Panc1 (cell line): Measurements from ENCODE around the gene SLC23A3. TPM values are rescaled to one million over a fixed set of nuclear protein-coding genes. Genes with fewer than 3 reads are reported as not detected.

ENCODE experiments used
- ATAC-seq: fragments of 200-7000 bp; cut with Tn5 transposase; 2 replicates; pipeline ENCODE4 v1.9.1; 2020; ENCODE audit warnings: mild to moderate bottlenecking, moderate library complexity
- BruUV-seq: library from RNA; stranded (reverse); fragments of 400-500 nt; replicated peaks from 2 replicates; lab custom pipeline; 2021; lab: Mats Ljungman, UMichigan
- CTCF ChIA-PET: fragments of 300-600 bp; sonication (Branson Sonifier 250); formaldehyde crosslinking; loops from one replicate; lab custom pipeline; 2022; ENCODE audit warnings: antibody characterized with exemption; lab: Charles Lee
- POLR2A ChIA-PET: fragments of 300-600 bp; sonication (Branson Sonifier 250); formaldehyde crosslinking; loops from one replicate; lab custom pipeline; 2022; ENCODE audit warnings: antibody characterized with exemption; lab: Charles Lee
- DNase-seq: peaks from one replicate; pipeline ENCODE4 v3.0.0-alpha.2; 2010; ENCODE audit warnings: low read depth, low spot score
- H3K27ac ChIP-seq: 2 replicates; pipeline ENCODE4 v1.5.1; 2011; ENCODE audit warnings: mild to moderate bottlenecking, low read length, inconsistent platforms
- H3K27me3 ChIP-seq: fragments of 200-500 bp; sonication (Bioruptor generic); 2 replicates; pipeline ENCODE4 v1.6.0; 2014; ENCODE audit warnings: low read length, inconsistent platforms; ENCODE audit not compliant: control insufficient read depth, insufficient read depth
- H3K36me3 ChIP-seq: fragments of 200-500 bp; sonication (Bioruptor generic); 2 replicates; pipeline ENCODE4 v1.5.1; 2014; ENCODE audit warnings: inconsistent platforms, mild to moderate bottlenecking, low read length, moderate library complexity; ENCODE audit not compliant: control insufficient read depth, insufficient read depth
- H3K4me1 ChIP-seq: 2 replicates; pipeline ENCODE4 v1.5.1; 2011; ENCODE audit warnings: inconsistent platforms, mild to moderate bottlenecking, low read length, moderate library complexity; ENCODE audit not compliant: control insufficient read depth, insufficient read depth
- H3K4me3 ChIP-seq, 2 experiments: 2 replicates each; pipeline ENCODE4 v1.5.1; 2011 to 2012; ENCODE audit warnings: low read depth in 2 of 2, low read length in 2 of 2, mild to moderate bottlenecking in 2 of 2, inconsistent platforms in 1 of 2, moderate library complexity in 1 of 2
- H3K9me3 ChIP-seq: fragments of 200-500 bp; sonication (Bioruptor generic); 2 replicates; pipeline ENCODE4 v1.5.1; 2014; ENCODE audit warnings: low read depth, mild to moderate bottlenecking, inconsistent platforms, low read length, moderate library complexity; ENCODE audit not compliant: control insufficient read depth, insufficient read depth
- CTCF ChIP-seq: fragments of 450-650 bp; IDR thresholded peaks from 2 replicates; pipeline ENCODE4 v1.5.1; 2017; ENCODE audit warnings: mild to moderate bottlenecking
- POLR2AphosphoS5 ChIP-seq: IDR thresholded peaks from 2 replicates; pipeline ENCODE4 v1.6.1; 2012; ENCODE audit warnings: mild to moderate bottlenecking, low read depth, low read length, moderate library complexity
- REST ChIP-seq, 2 experiments: IDR thresholded peaks; 2 replicates each; pipeline ENCODE4 v1.6.1; 2011 to 2012; ENCODE audit warnings: low read depth in 2 of 2, control low read depth in 1 of 2, low read length in 1 of 2, mild to moderate bottlenecking in 1 of 2, moderate library complexity in 1 of 2; ENCODE audit not compliant: insufficient read depth in 1 of 2
- SIN3A ChIP-seq: IDR thresholded peaks from 2 replicates; pipeline ENCODE4 v1.6.1; 2012; ENCODE audit warnings: low read depth, mild to moderate bottlenecking, low read length, moderate library complexity, borderline replicate concordance; ENCODE audit not compliant: insufficient read depth
- TCF7L2 ChIP-seq: IDR thresholded peaks from 2 replicates; pipeline ENCODE4 v1.6.1; 2011; ENCODE audit warnings: mild to moderate bottlenecking, low read depth, low read length, inconsistent platforms
- in situ Hi-C: cut with HindIII; loops from 2 replicates; pipeline ENCODE4 v1.10.0; 2016; ENCODE audit warnings: low sequenced_read_pairs, low pct_unique_long_range_greater_than_20kb
- intact Hi-C: fragments of 100-400 bp; cut with micrococcal nuclease; formaldehyde crosslinking; loops from one replicate; pipeline ENCODE4 v1.10.0; 2022; ENCODE audit not compliant: unreplicated experiment
- total RNA-seq: library from RNA; stranded (reverse); gene quantifications from one replicate; pipeline ENCODE4 v1.2.1, GENCODE V29; 2021; ENCODE audit not compliant: unreplicated experiment

The SLC23A3 gene
- total RNA-seq, 1 experiment from 2014 or later = 3.3 TPM

DNA sequence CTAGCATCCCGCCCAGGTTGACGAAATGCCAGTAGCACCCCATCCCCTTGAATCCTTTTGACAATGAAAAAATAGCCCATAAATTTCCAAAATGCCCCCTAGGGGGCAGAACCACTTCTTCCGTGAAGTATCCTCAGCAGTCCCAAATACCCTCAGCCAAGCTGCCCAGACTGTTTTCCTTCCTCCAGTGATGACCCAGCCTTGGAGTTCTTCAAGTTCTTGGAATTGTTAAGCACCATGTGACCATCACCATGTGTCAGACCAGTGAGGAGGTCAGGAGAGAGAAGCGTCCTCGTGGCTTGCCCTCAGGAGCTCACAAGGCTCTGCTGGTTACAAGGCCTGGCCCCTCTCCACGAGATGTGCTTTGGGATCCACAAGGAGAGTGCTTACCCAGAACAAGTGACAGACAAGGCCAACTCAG is 1.4 kb upstream of the SLC23A3 start:
- no TSS peak for BruUV-seq
- in situ Hi-C loops (no loop called here), intact Hi-C loops (no loop called here)
- Histone ChIP-seq H3K27ac (no peak overlapping the region), H3K27me3 (no peaks in the 10 kb centered on the region), H3K36me3 (no peaks in the 10 kb centered on the region; the same call in 1 of the 2 replicates), H3K9me3 (no peaks in the 10 kb centered on the region), H3K4me3 (no peak overlapping the region), H3K4me1 (no peaks in the 10 kb centered on the region)
- TF ChIP-seq CTCF (peak; percentile 88), POLR2AphosphoS5 (no peak), SIN3A (no peak), TCF7L2 (no peak)
- peak; percentile 55 for ATAC-seq
- POLR2A ChIA-PET = interaction anchor here (0.5 kb wide), 1 partner anchor 13 kb away, joined by 5 read pairs; no protein-coding TSS in a partner anchor
- CTCF ChIA-PET = interaction anchor here (0.7 kb wide), 1 partner anchor 217 kb away, joined by 3 read pairs; the partner anchor contains the start of gene DNPEP
- DNase-seq = peak; percentile 27

- no peak for DNase-seq
- Histone ChIP-seq H3K27me3 (no peaks in the 10 kb centered on the region), H3K9me3 (no peaks in the 10 kb centered on the region), H3K27ac (no peak overlapping the region), H3K4me1 (no peaks in the 10 kb centered on the region), H3K36me3 (no peaks in the 10 kb centered on the region; the same call in 1 of the 2 replicates), H3K4me3 (no peak overlapping the region)
- POLR2A ChIA-PET = no interaction called here
- ATAC-seq = no peak
- intact Hi-C loops (loop anchor here (10.0 kb wide), 1 partner anchor 46 kb away; the partner anchor contains the start of gene ABCB6), in situ Hi-C loops (no loop called here)
- CTCF ChIA-PET = no interaction called here
- no TSS peak for BruUV-seq
- no peak for TF ChIP-seq TCF7L2
- no peak for TF ChIP-seq CTCF
- no peak for TF ChIP-seq POLR2AphosphoS5
- TF ChIP-seq SIN3A = no peak
- no peak for TF ChIP-seq REST (IDR thresholded peaks at IDR 0.05; ENCODE audit: insufficient read depth in 1 of 2, low read depth in 2 of 2, low read length in 1 of 2)
These were observed 897 bp downstream of the SLC23A3 start for GRCh38 chr2:219168932-219169331.
